SK-N-MC (cell line): ENCODE results near the gene SERPINA1.
"Not testable (repeated sequence)": the region's sequence is repeated elsewhere in the genome, so short reads cannot be mapped to it uniquely, and the experiment has no call there.

Experiments used
- DNase-seq: peaks from one replicate; pipeline ENCODE4 v3.0.0-alpha.2; 2011; ENCODE audit warnings: low read depth, low spot score
- H3K27ac ChIP-seq: fragments of 200-600 bp; sonication (generic); 2 replicates; pipeline ENCODE4 v1.5.1; 2016; ENCODE audit warnings: mixed run types
- H3K36me3 ChIP-seq: fragments of 200-600 bp; sonication (generic); 2 replicates; pipeline ENCODE4 v1.6.1; 2017; ENCODE audit warnings: antibody characterized with exemption, low read length, mixed read lengths; ENCODE audit not compliant: insufficient read depth
- H3K4me3 ChIP-seq: fragments of 200-600 bp; sonication (generic); 2 replicates; pipeline ENCODE4 v1.5.1; 2016
- H3K9ac ChIP-seq: fragments of 200-600 bp; sonication (generic); 2 replicates; pipeline ENCODE4 v1.8.0; 2017; ENCODE audit warnings: mixed run types, mixed read lengths; ENCODE audit not compliant: insufficient read length
- H3K9me3 ChIP-seq: fragments of 200-600 bp; sonication (generic); 2 replicates; pipeline ENCODE4 v1.6.1; 2017; ENCODE audit warnings: low read depth, mild to moderate bottlenecking, antibody characterized with exemption, low read length, moderate library complexity, mixed read lengths
- EZH2 ChIP-seq: fragments of 200-600 bp; sonication (generic); IDR thresholded peaks from one replicate; pipeline ENCODE4 v1.6.1; 2017; ENCODE audit warnings: antibody characterized with exemption
- FOXP2 ChIP-seq: optimal IDR thresholded peaks from 2 replicates; pipeline ENCODE3; 2011; ENCODE audit warnings: mild to moderate bottlenecking, moderate library complexity; ENCODE audit not compliant: insufficient read depth; ENCODE audit errors: extremely low read length, control extremely low read depth
- POLR2AphosphoS5 ChIP-seq: IDR thresholded peaks from 2 replicates; pipeline ENCODE4 v1.6.1; 2012; ENCODE audit warnings: mild to moderate bottlenecking, low read depth, low read length, borderline replicate concordance

SERPINA1 gene

DNA sequence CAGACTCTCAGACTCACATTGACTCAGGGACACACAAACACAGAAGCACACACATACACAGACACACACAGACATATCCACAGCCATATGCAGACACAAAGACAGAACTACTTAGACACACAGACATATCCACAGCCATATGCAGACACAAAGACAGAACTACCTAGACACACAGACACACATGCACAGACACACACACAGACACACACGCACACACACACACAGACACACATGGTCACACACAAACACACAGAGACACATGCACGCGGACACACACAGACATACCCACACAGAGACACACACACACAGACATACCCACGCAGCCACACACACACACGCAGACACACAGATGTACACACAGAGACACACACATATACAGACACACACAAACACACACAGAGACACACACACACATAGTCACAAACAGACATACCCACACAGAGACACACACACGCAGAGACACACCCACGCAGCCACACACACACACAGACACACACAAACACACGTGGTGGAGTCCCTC is 25.7 kb downstream of the SERPINA1 start:
- TF ChIP-seq EZH2, result no peak
- no peak overlapping the region for H3K9ac ChIP-seq
- no peaks in the 10 kb centered on the region for H3K36me3 ChIP-seq
- DNase-seq, result no peak
- H3K27ac ChIP-seq, result no peak overlapping the region
- H3K9me3 ChIP-seq, result no peaks in the 10 kb centered on the region
- H3K4me3 ChIP-seq, result no peak overlapping the region

DNA sequence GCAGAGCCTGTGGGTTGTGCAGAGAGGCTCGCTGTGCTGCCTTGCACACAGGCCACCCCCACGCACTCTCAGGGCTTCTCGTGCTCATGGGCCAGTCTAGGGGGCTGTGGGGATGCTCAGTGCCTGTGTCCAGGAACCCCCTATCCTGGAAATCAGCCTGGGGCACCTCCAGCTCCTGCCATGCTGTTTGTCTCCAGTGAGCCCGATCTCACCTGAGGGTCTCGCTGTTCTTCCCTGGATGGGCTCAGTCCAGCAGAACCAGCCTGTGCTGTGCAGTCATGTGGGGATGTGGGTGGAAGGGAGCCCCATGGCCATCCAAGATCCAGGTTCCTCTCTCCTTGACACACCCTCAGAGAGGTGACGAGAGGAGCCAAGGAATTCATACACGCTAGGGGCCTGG is 26.7 kb downstream of the SERPINA1 start:
- H3K4me3 ChIP-seq, result no peak overlapping the region
- H3K9me3 ChIP-seq, result no peaks in the 10 kb centered on the region
- DNase-seq, result no peak
- no peaks in the 10 kb centered on the region for H3K36me3 ChIP-seq
- H3K9ac ChIP-seq, result no peak overlapping the region
- TF ChIP-seq EZH2 (no peak), FOXP2 (no peak), POLR2AphosphoS5 (no peak)
- no peak overlapping the region for H3K27ac ChIP-seq

DNA sequence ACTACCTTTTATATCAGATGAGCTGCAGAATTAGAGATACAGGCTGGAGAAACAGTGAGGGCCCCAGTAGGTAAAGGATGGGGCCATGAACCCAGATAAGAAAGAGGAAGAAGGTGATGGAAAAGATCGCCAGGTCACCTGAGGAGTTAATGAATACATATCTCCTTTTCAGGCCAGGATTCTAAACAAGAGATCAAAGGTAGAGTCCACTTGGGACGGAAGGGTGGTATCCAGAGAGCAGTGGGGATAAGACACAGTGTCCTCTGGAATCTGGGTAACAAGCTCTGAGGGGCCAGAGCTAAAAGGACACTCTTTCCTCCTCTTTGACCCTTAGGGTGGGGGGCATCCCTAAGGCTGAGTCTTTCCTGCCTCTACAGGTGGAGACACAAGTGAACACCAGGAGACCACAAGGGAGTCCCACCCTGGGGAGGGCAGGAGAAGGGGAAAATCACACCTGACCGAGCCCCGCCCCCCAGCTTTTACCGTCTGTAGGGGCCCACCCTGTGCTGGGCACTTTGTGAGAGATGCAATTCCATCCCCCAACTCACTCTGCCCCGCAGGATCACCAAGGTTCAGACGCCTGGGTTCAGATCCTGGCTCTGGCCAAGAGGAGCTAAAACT is 27.3 kb downstream of the SERPINA1 start:
- H3K36me3 ChIP-seq, result no peaks in the 10 kb centered on the region
- DNase-seq, result no peak
- H3K27ac ChIP-seq, result no peak overlapping the region
- no peak overlapping the region for H3K9ac ChIP-seq
- no peak overlapping the region for H3K4me3 ChIP-seq
- H3K9me3 ChIP-seq, result no peaks in the 10 kb centered on the region
- no peak for TF ChIP-seq POLR2AphosphoS5
- no peak for TF ChIP-seq FOXP2
- TF ChIP-seq EZH2, result no peak

DNA sequence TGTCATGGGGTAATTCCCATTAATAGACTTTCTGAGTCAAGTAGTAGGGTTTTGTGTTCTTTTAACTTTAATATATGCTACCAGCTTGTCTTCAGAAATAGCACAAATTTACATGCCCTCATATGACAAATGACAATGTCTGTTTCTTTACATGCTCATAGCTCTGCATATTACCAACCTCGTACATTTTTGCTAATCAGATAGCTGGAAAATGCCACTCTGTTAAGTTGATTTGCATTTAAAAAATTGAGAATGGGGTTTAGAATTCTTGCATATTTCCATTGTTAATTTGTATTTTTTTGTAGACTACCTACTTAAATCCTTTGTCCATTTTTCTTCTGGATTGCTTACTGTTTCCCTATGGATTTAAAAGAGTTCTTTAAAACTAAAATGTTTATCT is 31.2 kb downstream of the SERPINA1 start:
- DNase-seq, result no peak
- Histone ChIP-seq H3K27ac (no peak overlapping the region), H3K9ac (no peak overlapping the region), H3K36me3 (no peaks in the 10 kb centered on the region), H3K9me3 (no peaks in the 10 kb centered on the region), H3K4me3 (no peak overlapping the region)
- TF ChIP-seq EZH2 (no peak), FOXP2 (no peak), POLR2AphosphoS5 (no peak)

DNA sequence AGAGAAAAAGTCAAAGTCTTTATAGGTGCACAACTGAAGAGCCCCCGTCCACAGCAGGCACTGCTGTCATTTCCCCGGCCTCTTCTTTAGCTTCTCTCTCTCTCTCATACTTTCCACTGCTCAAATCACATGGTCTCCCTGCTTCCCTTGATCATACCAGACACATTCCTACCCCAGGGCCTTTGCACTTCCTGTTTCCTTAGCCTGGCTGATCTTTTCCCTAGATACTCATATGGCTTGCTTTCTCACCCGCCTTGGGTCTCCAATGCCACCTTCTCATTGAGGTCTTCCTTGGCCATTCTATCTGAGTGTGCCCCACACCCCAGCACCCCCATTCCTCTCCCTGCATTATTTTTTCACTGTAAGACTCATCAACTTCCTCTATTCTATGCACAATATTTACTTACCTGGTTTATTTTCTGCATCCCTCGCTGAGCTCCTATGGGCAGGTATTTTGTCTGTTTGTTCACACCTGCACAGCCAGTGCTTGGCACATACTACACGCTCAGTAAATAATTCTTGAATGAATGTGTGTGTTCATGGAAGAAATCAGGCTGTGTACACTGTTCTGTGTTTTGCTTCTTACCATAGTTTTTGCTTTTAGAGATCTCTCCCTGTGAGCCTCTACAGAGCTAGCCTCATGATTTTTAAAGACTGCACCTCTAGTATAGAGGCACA is 31.9 kb downstream of the SERPINA1 start:
- Histone ChIP-seq H3K4me3 (no peak overlapping the region), H3K27ac (no peak overlapping the region), H3K36me3 (no peaks in the 10 kb centered on the region), H3K9me3 (no peaks in the 10 kb centered on the region), H3K9ac (no peak overlapping the region)
- DNase-seq, result no peak
- no peak for TF ChIP-seq FOXP2

DNA sequence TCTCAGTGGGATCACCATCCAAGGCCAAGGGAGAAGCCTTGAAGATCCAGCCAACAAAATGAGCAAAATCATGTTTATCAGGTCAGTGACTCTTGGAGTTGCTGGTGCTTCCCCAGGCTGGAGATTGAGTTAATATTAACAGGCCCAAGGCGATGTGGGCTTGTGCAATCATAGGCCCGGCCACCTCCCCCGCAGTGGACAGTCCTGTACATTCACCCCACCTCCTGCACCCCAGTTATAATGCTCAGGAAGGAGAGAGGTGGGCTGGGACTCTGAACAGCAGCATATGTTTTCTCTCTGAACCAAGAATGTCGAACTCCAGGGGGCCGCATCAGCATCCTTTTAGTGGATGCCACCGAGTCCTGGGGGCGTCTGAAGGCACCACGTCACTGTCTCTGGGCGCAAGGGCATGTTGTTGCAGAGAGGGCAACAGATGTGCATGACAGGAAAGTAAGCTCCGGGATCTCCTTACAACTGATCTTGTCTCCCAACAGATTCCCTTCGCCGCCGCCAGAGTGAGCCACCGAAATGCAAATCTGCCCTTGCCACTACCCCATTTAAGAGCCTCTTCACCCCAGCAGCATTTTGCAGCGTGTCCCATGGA is 33.1 kb downstream of the SERPINA1 start:
- H3K27ac ChIP-seq, result no peak overlapping the region
- no peak for DNase-seq
- no peak overlapping the region for H3K4me3 ChIP-seq
- no peaks in the 10 kb centered on the region for H3K36me3 ChIP-seq
- no peak overlapping the region for H3K9ac ChIP-seq
- no peaks in the 10 kb centered on the region for H3K9me3 ChIP-seq
- TF ChIP-seq EZH2, result no peak

DNA sequence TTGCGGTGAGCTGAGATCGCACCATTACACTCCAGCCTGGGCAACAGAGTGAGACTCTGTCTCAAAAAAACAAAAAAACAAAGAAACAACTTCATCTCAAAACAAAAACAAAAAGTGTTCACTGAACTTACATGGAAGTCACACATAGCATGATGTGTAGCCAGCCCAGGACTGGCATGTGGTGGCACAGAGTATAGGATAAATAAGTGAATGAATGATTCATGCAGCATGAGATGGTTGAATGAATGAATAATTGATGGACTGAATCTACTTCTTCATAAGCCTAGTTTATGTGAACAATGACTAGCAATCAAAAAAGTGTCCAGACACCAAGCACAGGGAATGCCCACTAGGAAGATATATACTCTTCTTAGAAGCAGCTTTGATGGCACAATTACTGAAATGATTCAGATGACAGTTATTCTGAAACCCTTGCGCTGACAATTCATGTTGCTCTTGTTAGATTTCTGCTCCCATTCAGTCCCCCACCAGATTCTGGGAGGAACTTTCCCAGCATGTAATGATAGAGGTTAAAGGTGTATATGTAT is 33.7 kb downstream of the SERPINA1 start:
- Histone ChIP-seq H3K36me3 (no peaks in the 10 kb centered on the region), H3K4me3 (no peak overlapping the region), H3K9ac (no peak overlapping the region), H3K27ac (no peak overlapping the region), H3K9me3 (no peaks in the 10 kb centered on the region)
- no peak for DNase-seq
- no peak for TF ChIP-seq EZH2
- no peak for TF ChIP-seq POLR2AphosphoS5
- TF ChIP-seq FOXP2, result no peak

DNA sequence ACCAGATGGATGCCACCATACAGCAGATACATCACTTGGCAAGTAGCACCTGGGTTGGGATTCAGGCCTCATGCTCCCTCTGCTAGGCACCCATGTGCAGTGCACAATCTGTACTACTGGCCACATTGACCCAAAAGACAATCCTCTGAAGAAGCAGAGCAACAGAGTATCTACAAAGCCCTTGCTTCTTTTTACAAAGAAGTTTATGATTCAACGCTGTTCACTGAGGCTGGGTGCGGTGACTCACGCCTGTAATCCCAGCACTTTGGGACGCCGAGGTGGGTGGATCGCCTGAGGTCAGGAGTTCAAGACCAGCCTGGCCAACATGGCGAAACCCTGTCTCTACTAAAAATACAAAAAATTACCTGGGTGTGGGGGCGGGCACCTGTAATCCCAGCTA is 34.2 kb downstream of the SERPINA1 start:
- not testable (repeated sequence) for H3K36me3 ChIP-seq, H3K9ac ChIP-seq, H3K4me3 ChIP-seq, DNase-seq, H3K9me3 ChIP-seq, H3K27ac ChIP-seq

DNA sequence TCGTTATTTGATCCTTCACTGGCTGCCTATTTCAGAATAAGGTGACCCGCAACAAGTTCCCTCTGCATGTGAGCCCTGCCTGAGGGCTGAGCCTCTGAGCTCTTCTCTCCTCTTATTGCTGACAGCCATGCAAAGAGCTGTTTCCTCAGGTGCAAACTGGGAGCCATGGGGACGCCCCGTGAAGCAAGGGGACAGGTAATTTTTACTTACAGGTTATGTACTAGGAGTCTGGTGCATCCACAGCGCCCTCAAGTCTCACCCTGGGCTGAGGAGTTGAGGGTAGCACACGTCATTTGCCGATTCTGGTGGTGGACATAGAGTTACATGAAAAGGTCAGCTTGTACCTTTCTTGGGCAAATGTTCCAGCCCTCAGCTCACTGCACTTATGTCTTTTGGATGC is 39.1 kb downstream of the SERPINA1 start:
- H3K4me3 ChIP-seq, result no peak overlapping the region
- no peak overlapping the region for H3K27ac ChIP-seq
- H3K9me3 ChIP-seq, result no peaks in the 10 kb centered on the region
- no peak for TF ChIP-seq POLR2AphosphoS5
- no peak for TF ChIP-seq FOXP2
- TF ChIP-seq EZH2, result no peak
- no peaks in the 10 kb centered on the region for H3K36me3 ChIP-seq
- DNase-seq, result no peak
- no peak overlapping the region for H3K9ac ChIP-seq
